RWPE2 (cell line): Measurements from ENCODE around the gene OR10A3.

Experiments
- ATAC-seq: fragments of 200-7000 bp; cut with Tn5 transposase; 3 replicates; pipeline ENCODE4 v1.9.1; 2021; ENCODE audit warnings: low read depth
- DNase-seq: peaks from one replicate; pipeline ENCODE4 v3.0.0-alpha.2; 2020; ENCODE audit warnings: low spot score
- H3K27ac ChIP-seq: fragments of 450-650 bp; 2 replicates; pipeline ENCODE4 v1.5.1; 2017; ENCODE audit warnings: mild to moderate bottlenecking; ENCODE audit not compliant: poor library complexity, severe bottlenecking
- H3K27me3 ChIP-seq: fragments of 250-450 bp; sonication (Bioruptor Pico); 2 replicates; pipeline ENCODE4 v1.5.1; 2021; ENCODE audit warnings: mild to moderate bottlenecking, moderate library complexity; ENCODE audit not compliant: insufficient read depth, poor library complexity, severe bottlenecking
- H3K36me3 ChIP-seq: fragments of 250-450 bp; sonication (Bioruptor Pico); 2 replicates; pipeline ENCODE4 v1.5.1; 2020; ENCODE audit warnings: low read depth, mild to moderate bottlenecking, moderate library complexity
- H3K4me1 ChIP-seq: fragments of 250-450 bp; sonication (Bioruptor Pico); 2 replicates; pipeline ENCODE4 v1.5.1; 2021; ENCODE audit warnings: mild to moderate bottlenecking, moderate library complexity; ENCODE audit not compliant: insufficient read depth, poor library complexity, severe bottlenecking
- H3K4me3 ChIP-seq: fragments of 250-450 bp; sonication (Bioruptor Pico); 2 replicates; pipeline ENCODE4 v1.5.1; 2021; ENCODE audit warnings: mild to moderate bottlenecking, moderate library complexity; ENCODE audit not compliant: severe bottlenecking
- H3K9me3 ChIP-seq: fragments of 250-450 bp; sonication (Bioruptor Pico); 2 replicates; pipeline ENCODE4 v1.5.1; 2021; ENCODE audit warnings: mild to moderate bottlenecking, moderate library complexity; ENCODE audit not compliant: severe bottlenecking
- TF ChIP-seq, protein P1 (sequence below): fragments of 450-650 bp; IDR thresholded peaks from one replicate; pipeline ENCODE4 v1.5.1; 2017; ENCODE audit warnings: mild to moderate bottlenecking, moderate library complexity; ENCODE audit not compliant: poor library complexity, severe bottlenecking

OR10A3 gene

DNA sequence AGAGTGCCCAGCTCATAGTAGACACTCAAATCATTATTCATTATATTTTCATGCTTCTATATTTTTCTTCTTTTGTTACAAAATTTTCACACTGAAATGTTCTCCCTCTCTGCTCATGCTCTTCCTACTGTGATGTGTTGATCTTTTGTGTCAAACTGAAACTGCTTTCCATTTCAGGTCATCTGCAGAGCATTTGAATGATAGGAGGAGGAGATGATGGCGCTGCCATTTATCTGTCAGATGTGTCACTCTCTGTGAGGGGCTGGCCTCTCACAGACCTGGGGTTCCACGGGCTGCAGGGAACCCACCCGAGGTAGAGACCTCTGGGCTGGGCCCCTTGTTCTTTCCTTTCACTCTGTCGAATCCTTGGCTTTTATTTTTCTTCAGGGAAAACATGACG is 51.5 kb downstream of the OR10A3 start:
- no peaks in the 10 kb centered on the region for H3K27me3 ChIP-seq
- H3K27ac ChIP-seq, result no peak overlapping the region
- ATAC-seq, result no peak
- no peaks in the 10 kb centered on the region; the same call in 1 of the 2 replicates for H3K36me3 ChIP-seq
- no peak for DNase-seq
- H3K4me3 ChIP-seq, result no peak overlapping the region
- TF ChIP-seq, protein P1, sequence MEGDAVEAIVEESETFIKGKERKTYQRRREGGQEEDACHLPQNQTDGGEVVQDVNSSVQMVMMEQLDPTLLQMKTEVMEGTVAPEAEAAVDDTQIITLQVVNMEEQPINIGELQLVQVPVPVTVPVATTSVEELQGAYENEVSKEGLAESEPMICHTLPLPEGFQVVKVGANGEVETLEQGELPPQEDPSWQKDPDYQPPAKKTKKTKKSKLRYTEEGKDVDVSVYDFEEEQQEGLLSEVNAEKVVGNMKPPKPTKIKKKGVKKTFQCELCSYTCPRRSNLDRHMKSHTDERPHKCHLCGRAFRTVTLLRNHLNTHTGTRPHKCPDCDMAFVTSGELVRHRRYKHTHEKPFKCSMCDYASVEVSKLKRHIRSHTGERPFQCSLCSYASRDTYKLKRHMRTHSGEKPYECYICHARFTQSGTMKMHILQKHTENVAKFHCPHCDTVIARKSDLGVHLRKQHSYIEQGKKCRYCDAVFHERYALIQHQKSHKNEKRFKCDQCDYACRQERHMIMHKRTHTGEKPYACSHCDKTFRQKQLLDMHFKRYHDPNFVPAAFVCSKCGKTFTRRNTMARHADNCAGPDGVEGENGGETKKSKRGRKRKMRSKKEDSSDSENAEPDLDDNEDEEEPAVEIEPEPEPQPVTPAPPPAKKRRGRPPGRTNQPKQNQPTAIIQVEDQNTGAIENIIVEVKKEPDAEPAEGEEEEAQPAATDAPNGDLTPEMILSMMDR, result no peak
- H3K9me3 ChIP-seq, result no peaks in the 10 kb centered on the region
- peaks cover 3% of the 10 kb centered on the region for H3K4me1 ChIP-seq
